Activated CD4-positive, alpha-beta T cell treated with anti-CD3 and anti-CD28 coated beads, Interleukin-10, Interleukin-2, amounts not matched to agents 100 ng/mL and 50 ng/mL, durations not matched to agents 16 hours and 8 hours (primary cell): ENCODE measurements around the gene MTHFD2.

Experiments
- DNase-seq: peaks from one replicate; pipeline ENCODE4 v3.0.0-alpha.2; 2020

Gene MTHFD2

DNA sequence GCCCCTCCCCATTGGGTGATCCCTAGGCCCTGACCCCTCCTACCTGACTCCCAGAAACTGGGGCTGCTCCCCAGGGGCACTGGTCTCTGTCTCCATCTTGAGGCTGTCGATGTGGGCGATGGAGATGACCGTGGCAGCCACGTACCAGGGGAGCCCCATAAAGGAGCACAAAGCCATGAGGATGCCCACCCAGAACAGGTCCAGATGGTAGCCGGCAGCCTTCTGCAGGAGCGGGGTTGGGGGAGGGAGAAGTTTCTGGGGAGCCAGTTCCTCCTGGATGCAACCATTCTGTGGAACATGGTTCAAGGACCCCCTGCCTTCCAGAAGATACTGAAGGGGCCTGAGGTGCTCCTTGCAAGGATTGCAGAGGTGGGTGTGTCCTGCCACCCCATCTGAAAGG is 34.0 kb downstream of the MTHFD2 start:
- DNase-seq: no peak

GRCh38 chr2:74233648-74234047 is 35.2 kb downstream of the MTHFD2 start:
- DNase-seq: no peak

DNA sequence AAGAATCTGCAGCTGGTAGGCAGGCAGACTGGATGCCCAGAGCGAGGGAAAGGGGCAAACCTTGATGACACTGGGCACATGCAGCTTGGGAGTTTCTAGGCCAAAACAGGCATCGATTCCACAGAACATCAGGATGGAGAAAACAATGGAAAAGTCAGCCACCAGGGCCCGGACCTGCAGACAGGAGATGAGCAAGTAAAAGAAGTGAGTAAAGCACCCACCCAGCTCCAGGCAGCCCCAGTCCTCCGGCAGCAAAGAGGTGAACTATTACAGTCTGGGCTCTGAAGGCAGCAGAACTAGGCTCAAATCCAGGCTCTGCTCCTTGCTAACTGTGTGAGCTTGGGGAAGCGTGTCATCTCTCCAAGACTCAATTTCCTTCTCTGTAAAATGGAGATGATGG is 36.6 kb downstream of the MTHFD2 start:
- DNase-seq: no peak

GRCh38 chr2:74238879-74239278 is 40.5 kb downstream of the MTHFD2 start:
- DNase-seq: no peak

DNA sequence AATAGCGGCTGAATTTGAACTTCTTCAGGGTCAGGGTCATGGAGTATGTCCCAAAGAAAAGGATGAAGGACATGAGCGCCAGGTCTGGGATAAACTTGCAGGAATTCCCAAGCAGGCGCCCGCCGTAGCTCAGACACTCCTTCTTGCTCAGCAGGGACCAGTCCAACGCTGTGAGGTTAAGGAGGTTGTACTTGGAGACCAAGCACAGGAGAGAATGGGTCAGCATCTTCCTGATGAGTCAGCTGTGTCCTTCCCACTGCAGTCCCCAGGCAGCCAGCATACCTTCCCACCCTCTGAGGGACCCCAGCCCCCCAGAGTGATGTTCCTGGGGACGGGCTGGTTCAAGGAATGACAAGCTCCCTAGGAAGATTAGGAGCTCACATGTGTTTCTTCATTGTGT is 40.9 kb downstream of the MTHFD2 start:
- no peak for DNase-seq

- DNase-seq: no peak
These were observed 44.1 kb downstream of the MTHFD2 start for GRCh38 chr2:74242354-74243071.

GRCh38 chr2:74244286-74244685 is 45.9 kb downstream of the MTHFD2 start:
- no peak for DNase-seq

- DNase-seq: no peak
These were observed 48.2 kb downstream of the MTHFD2 start for GRCh38 chr2:74246496-74247195.

DNA sequence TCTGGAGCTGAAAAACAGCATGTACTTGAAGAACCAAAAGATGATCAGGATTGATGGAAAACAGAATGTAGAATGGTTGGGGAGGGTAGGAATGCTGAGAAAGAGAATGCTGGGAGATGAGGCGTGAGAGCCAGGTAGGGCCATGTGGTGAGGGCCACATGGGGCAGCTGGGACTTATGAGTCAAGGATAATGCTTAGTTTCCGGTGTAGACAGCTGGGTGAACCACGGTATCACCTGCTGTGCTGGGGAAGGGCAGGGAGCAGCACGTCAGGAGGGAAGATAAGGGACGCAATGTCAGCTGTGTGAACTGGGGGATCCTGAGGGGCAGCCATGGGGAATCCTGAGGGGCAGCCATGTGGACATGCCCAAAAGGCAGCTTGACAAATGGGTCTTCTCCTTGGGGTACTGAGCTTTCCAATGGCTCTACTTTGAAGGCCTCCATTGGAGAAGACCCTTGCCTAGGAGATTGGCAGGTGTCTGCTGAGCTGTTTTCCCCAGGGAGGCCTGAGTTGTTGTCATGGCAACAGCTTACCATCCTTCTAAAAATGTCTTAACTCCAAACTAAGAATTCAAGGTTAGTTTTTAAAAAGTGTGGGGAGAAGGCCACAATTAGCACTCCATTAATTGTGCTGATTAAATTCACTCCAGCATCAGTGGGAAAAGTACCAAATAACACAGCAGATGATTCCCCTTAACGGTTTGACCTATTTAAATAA is 51.1 kb downstream of the MTHFD2 start:
- no peak for DNase-seq

GRCh38 chr2:74250189-74250631 is 51.8 kb downstream of the MTHFD2 start:
- DNase-seq: peak; percentile 55

GRCh38 chr2:74252036-74252435 is 53.6 kb downstream of the MTHFD2 start:
- DNase-seq: no peak

DNA sequence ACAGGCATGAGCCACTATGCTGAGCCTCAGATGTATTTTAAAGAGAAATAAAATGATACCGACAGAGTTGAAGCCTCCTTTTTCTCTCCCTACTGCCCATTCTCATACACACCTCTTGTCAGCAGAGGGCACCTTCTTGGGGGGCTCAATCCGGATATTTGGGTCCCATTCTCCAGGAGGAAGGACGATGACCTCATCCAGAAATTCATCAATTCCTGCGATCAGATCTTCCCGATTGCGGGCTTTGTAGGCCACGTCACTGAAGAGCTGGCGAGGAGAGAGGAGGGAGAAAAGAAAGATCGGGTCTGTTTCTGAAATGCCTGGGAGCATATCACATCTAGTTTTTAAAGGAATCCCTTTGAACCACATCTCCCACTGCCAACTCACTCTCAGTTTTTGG is 54.4 kb downstream of the MTHFD2 start:
- no peak for DNase-seq

GRCh38 chr2:74253306-74253970 is 55.0 kb downstream of the MTHFD2 start:
- no peak for DNase-seq

GRCh38 chr2:74253971-74254310 is 55.5 kb downstream of the MTHFD2 start:
- DNase-seq: no peak

GRCh38 chr2:74255660-74256213 is 57.3 kb downstream of the MTHFD2 start:
- no peak for DNase-seq

- DNase-seq: no peak
These were observed 60.8 kb downstream of the MTHFD2 start for GRCh38 chr2:74259191-74259590.

DNA sequence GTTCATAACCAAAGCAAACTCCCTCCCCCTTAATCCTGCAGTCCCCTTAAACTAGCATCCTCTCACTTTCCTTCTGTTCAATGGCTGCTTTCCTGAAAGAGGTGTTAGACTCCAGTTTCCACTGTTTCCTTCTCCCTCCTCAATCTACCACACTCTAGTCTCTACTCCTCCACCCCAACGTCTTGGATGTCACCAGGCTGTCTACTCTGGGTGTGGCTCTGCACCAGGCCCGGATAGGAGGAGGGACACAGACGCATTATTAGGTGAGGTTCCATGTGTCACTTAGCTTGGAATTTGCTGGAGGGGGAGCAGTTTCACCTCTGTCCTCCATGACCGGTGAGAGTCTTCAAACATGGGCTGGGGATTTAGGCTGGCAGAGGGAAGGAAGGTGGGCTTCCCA is 61.3 kb downstream of the MTHFD2 start:
- no peak for DNase-seq

DNA sequence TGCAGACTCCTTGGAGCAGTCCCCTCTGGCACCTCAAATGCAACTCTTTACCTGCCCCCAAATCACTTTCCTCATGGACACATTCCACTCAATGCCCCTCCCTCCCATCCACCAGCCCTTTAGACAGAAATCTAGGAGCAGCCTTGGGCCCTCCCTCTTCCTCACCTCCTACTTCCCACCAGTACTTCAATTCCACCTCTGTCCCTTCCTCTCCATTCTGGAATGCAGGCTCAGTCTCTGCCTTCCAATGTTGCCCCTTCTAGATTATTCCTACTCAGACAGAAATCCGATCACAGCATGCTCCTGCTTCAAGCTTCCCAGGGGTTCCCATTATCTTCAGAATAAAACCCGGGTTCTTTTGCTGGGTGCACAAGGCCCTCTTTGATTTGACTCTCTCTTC is 62.1 kb downstream of the MTHFD2 start:
- no peak for DNase-seq

GRCh38 chr2:74261204-74261864 is 62.9 kb downstream of the MTHFD2 start:
- DNase-seq: no peak

DNA sequence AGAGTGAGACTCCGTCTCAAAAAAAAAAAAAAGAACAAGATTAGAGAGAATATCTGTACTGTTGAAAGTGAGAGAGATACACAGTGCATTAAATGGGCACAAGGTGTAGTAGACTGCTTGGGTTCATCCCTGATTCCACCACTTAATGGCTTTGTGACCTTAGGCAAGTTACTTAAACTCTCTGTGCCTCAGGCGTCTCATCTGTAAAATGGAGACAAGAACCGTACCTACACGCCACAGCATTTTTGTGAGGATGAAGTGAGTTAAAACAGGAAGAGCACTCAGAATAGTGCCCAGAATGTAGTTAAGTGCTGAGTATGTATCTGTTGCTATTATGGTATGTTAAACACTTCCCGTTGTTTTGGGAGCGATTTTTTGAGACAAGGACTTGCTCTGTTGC is 64.3 kb downstream of the MTHFD2 start:
- DNase-seq: no peak

- no peak for DNase-seq
These were observed 65.9 kb downstream of the MTHFD2 start for GRCh38 chr2:74264281-74264680.

DNA sequence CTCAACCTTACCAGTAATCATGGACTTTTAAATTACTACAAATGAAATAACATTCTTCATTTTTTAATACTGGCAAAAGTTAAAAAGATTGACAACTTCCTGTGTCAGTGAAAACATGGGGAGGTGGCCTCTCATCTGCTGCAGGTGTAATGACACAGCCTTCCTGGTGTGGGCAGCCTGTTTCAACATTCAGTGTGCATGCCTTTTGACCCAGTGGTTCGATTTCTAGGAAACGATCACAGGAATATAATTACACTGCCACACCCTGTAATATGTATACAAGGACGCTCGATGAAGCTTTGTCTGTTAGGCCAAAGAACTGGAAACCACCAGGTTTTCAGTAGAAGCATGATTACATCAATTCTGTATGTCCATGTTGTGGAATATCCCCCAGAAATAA is 68.7 kb downstream of the MTHFD2 start:
- peak; percentile 74 for DNase-seq
